Vagina (tissue), 2 donors: ENCODE results near the gene DDX10.

Experiments used
- POLR2A ChIP-seq, 2 donors: fragments of 450-650 bp; IDR thresholded peaks; one replicate each; pipeline ENCODE4 v1.6.1; 2017; ENCODE audit warnings: antibody characterized with exemption in 2 of 2, mild to moderate bottlenecking in 2 of 2, moderate library complexity in 2 of 2
- TF ChIP-seq, protein P1 (sequence below), 3 experiments: fragments of 450-650 bp in 2 of 3; fragments of 200-600 bp in 1 of 3; sonication (generic) in 1 of 3; IDR thresholded peaks; one replicate each; pipeline ENCODE4 v1.5.1; 2017 to 2019; ENCODE audit warnings: antibody characterized with exemption in 3 of 3, mild to moderate bottlenecking in 2 of 3, moderate library complexity in 2 of 3

DNA sequence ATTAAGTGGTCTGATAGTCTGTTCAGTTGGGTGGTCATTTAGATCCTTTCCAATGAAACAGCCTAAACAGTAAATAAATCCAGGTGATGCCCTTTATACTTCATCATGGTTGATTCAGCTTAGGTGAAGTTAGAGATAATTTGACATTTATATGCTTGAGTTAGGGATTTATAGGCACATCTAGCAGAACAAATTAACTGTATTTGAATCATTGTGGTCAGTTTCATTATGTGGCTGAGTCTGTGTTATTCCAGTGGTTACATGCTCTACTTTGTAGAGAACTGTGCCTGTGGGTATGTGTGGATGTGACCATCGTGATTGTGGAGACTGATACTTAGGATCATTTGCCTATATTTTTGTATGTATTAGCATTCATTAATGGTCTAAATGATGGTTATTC is 194.6 kb downstream of the DDX10 start:
- TF ChIP-seq POLR2A (IDR thresholded peaks at IDR 0.05), result no peak
- TF ChIP-seq, protein P1, sequence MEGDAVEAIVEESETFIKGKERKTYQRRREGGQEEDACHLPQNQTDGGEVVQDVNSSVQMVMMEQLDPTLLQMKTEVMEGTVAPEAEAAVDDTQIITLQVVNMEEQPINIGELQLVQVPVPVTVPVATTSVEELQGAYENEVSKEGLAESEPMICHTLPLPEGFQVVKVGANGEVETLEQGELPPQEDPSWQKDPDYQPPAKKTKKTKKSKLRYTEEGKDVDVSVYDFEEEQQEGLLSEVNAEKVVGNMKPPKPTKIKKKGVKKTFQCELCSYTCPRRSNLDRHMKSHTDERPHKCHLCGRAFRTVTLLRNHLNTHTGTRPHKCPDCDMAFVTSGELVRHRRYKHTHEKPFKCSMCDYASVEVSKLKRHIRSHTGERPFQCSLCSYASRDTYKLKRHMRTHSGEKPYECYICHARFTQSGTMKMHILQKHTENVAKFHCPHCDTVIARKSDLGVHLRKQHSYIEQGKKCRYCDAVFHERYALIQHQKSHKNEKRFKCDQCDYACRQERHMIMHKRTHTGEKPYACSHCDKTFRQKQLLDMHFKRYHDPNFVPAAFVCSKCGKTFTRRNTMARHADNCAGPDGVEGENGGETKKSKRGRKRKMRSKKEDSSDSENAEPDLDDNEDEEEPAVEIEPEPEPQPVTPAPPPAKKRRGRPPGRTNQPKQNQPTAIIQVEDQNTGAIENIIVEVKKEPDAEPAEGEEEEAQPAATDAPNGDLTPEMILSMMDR (IDR thresholded peaks at IDR 0.05), result no peak
